ENCODE data around the gene MICAL2.
A peak's percentile ranks its signal among the peaks of the same experiment; 100 is the strongest.

MICAL2 gene

GRCh38 chr11:12170984-12171383, 60.6 kb downstream of the MICAL2 start:
- DNase-seq (ENCODE audit: low read depth in 2 of 2): no peak

GRCh38 chr11:12171921-12172320, 61.5 kb downstream of the MICAL2 start:
- no peak for DNase-seq (ENCODE audit: low read depth in 2 of 2)

GRCh38 chr11:12172493-12173013, 62.2 kb downstream of the MICAL2 start:
- DNase-seq (ENCODE audit: low read depth in 2 of 2): no peak

- DNase-seq (ENCODE audit: low read depth in 2 of 2): no peak
Observed at GRCh38 chr11:12173111-12173510, 62.7 kb downstream of the MICAL2 start.

GRCh38 chr11:12174128-12174476, 63.7 kb downstream of the MICAL2 start:
- DNase-seq (ENCODE audit: low read depth in 2 of 2): no peak

- DNase-seq (ENCODE audit: low read depth in 2 of 2): no peak
Observed at GRCh38 chr11:12174477-12175143, 64.2 kb downstream of the MICAL2 start.

GRCh38 chr11:12175694-12176241, 65.4 kb downstream of the MICAL2 start:
- DNase-seq (ENCODE audit: low read depth in 2 of 2): no peak

GRCh38 chr11:12176410-12176809, 66.0 kb downstream of the MICAL2 start:
- no peak for DNase-seq (ENCODE audit: low read depth in 2 of 2)

GRCh38 chr11:12177739-12178338, 67.4 kb downstream of the MICAL2 start:
- no peak for DNase-seq (ENCODE audit: low read depth in 2 of 2)

- DNase-seq (ENCODE audit: low read depth in 2 of 2): no peak
Observed at GRCh38 chr11:12179019-12179418, 68.6 kb downstream of the MICAL2 start.

GRCh38 chr11:12179531-12179930, 69.1 kb downstream of the MICAL2 start:
- DNase-seq (ENCODE audit: low read depth in 2 of 2): no peak

- DNase-seq (ENCODE audit: low read depth in 2 of 2): no peak
Observed at GRCh38 chr11:12180257-12181205, 70.1 kb downstream of the MICAL2 start.

GRCh38 chr11:12182302-12182675, 71.9 kb downstream of the MICAL2 start:
- no peak for DNase-seq (ENCODE audit: low read depth in 2 of 2)

- DNase-seq (ENCODE audit: low read depth in 2 of 2): no peak
Observed at GRCh38 chr11:12182676-12183541, 72.5 kb downstream of the MICAL2 start.

- DNase-seq (ENCODE audit: low read depth in 2 of 2): no peak
Observed at GRCh38 chr11:12183827-12184620, 73.6 kb downstream of the MICAL2 start.

- DNase-seq (ENCODE audit: low read depth in 2 of 2): no peak
Observed at GRCh38 chr11:12184699-12185098, 74.3 kb downstream of the MICAL2 start.

GRCh38 chr11:12185106-12185690, 74.8 kb downstream of the MICAL2 start:
- DNase-seq (ENCODE audit: low read depth in 2 of 2): no peak

- no peak for DNase-seq (ENCODE audit: low read depth in 2 of 2)
Observed at GRCh38 chr11:12185914-12186313, 75.5 kb downstream of the MICAL2 start.

GRCh38 chr11:12186701-12187100, 76.3 kb downstream of the MICAL2 start:
- no peak for DNase-seq (ENCODE audit: low read depth in 2 of 2)

GRCh38 chr11:12187399-12187798, 77.0 kb downstream of the MICAL2 start:
- peak; percentile 50 to 73 for DNase-seq (ENCODE audit: low read depth in 2 of 2)
